ENCODE data around the gene ZBTB3.

DNA sequence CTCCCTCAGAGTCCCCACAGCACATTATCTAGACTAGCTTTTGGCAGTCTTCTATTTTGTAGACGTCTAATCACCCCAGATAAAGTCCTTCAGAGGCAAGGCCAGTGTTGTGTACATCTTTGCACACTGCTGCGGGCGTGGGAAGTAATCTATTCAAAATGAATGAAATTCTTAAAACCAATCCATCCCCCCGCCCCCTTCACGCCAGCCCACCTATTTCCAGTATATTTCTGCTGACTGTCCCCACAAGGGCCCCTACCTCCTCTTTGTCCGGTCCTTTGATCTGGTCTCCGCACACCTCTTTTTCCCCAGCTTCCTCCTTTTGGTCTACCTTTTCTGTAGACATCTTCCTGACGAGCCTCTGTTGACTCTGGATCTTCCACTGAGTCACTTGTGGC, 47.1 kb downstream of the ZBTB3 start:
- TF ChIP-seq, protein P1, sequence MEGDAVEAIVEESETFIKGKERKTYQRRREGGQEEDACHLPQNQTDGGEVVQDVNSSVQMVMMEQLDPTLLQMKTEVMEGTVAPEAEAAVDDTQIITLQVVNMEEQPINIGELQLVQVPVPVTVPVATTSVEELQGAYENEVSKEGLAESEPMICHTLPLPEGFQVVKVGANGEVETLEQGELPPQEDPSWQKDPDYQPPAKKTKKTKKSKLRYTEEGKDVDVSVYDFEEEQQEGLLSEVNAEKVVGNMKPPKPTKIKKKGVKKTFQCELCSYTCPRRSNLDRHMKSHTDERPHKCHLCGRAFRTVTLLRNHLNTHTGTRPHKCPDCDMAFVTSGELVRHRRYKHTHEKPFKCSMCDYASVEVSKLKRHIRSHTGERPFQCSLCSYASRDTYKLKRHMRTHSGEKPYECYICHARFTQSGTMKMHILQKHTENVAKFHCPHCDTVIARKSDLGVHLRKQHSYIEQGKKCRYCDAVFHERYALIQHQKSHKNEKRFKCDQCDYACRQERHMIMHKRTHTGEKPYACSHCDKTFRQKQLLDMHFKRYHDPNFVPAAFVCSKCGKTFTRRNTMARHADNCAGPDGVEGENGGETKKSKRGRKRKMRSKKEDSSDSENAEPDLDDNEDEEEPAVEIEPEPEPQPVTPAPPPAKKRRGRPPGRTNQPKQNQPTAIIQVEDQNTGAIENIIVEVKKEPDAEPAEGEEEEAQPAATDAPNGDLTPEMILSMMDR (IDR thresholded peaks at IDR 0.05), result no peak
- TF ChIP-seq POLR2A (IDR thresholded peaks at IDR 0.05) (no peak), EP300 (IDR thresholded peaks at IDR 0.05) (no peak)

Data from ovary (tissue), 3 donors.